Measurements from ENCODE around the gene BTBD9. TPM values are rescaled to one million over a fixed set of nuclear protein-coding genes. Genes with fewer than 3 reads are reported as not detected.

The BTBD9 gene
- polyA plus RNA-seq, 1 donor (not counting 4 experiments of a cell fraction or from before 2014, with no cell fraction given), result 6.8 TPM

DNA sequence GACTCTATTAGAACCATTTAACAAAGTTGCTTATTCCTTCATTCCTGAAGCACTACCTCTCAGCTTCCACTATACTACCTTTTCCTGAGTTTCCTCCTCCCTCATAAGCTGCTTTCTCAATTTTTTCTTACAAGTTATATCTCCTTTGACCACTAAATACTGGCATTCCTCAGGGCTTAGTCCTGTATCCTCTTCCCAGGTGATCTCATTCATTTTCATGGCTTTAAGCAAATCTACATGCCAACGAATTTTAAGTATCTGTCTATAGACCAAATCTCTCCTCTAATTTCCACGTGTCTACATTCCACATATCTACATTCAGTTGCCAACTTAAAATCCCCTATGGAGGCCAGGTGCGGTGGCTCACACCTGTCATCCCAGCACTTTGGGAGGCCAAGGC lies 134.7 kb downstream of the BTBD9 start:
- no peaks in the 10 kb centered on the region for H3K36me3 ChIP-seq (ENCODE audit: control insufficient read depth in 2 of 2, extremely low read depth in 1 of 2, insufficient read depth in 2 of 2, low read length in 2 of 2)
- no peaks in the 10 kb centered on the region for H3K9me1 ChIP-seq (ENCODE audit: control insufficient read depth, extremely low read depth, insufficient read depth, low read length)
- H3K9ac ChIP-seq (ENCODE audit: control insufficient read depth, extremely low read depth, insufficient read depth, low read length), result no peak overlapping the region
- dilution Hi-C loops (cut with MboI; ENCODE audit: extremely low pct_ligation_motif_present, low sequenced_read_pairs), result no loop called here
- no peaks in the 10 kb centered on the region for H3K27me3 ChIP-seq (ENCODE audit: control insufficient read depth, extremely low read depth, insufficient read depth, low read length)
- no peak overlapping the region for H3K27ac ChIP-seq (ENCODE audit: control insufficient read depth, insufficient read depth, low read length)
- TF ChIP-seq EZH2 (IDR thresholded peaks at IDR 0.05; ENCODE audit: low read length), result no peak
- TF ChIP-seq, protein P1, sequence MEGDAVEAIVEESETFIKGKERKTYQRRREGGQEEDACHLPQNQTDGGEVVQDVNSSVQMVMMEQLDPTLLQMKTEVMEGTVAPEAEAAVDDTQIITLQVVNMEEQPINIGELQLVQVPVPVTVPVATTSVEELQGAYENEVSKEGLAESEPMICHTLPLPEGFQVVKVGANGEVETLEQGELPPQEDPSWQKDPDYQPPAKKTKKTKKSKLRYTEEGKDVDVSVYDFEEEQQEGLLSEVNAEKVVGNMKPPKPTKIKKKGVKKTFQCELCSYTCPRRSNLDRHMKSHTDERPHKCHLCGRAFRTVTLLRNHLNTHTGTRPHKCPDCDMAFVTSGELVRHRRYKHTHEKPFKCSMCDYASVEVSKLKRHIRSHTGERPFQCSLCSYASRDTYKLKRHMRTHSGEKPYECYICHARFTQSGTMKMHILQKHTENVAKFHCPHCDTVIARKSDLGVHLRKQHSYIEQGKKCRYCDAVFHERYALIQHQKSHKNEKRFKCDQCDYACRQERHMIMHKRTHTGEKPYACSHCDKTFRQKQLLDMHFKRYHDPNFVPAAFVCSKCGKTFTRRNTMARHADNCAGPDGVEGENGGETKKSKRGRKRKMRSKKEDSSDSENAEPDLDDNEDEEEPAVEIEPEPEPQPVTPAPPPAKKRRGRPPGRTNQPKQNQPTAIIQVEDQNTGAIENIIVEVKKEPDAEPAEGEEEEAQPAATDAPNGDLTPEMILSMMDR (optimal IDR thresholded peaks at IDR 0.05 in 1 of 3, IDR thresholded peaks at IDR 0.05 in 1 of 3, conservative IDR thresholded peaks at IDR 0.05 in 1 of 3; ENCODE audit: extremely low read depth in 1 of 3, insufficient read depth in 2 of 3, low read length in 3 of 3), result no peak
- H3K79me2 ChIP-seq (ENCODE audit: control insufficient read depth, insufficient read depth, low read length), result no peaks in the 10 kb centered on the region
- H3K9me3 ChIP-seq (ENCODE audit: control insufficient read depth, low read depth, low read length), result no peaks in the 10 kb centered on the region
- H3K4me3 ChIP-seq (ENCODE audit: control insufficient read depth in 2 of 3, extremely low read depth in 1 of 3, insufficient read depth in 2 of 3, low read depth in 1 of 3, low read length in 3 of 3), result no peak overlapping the region
- H2AFZ ChIP-seq (ENCODE audit: control insufficient read depth, low read length), result no peak overlapping the region
- no peaks in the 10 kb centered on the region for H4K20me1 ChIP-seq (ENCODE audit: control insufficient read depth, extremely low read depth, insufficient read depth, low read length)
- peaks cover 9% of the 10 kb centered on the region for H3K4me1 ChIP-seq (ENCODE audit: control insufficient read depth, extremely low read depth, insufficient read depth, low read length)
- no peak overlapping the region for H3K4me2 ChIP-seq (ENCODE audit: control insufficient read depth, extremely low read depth, insufficient read depth, low read depth, low read length)
- DNase-seq (ENCODE audit: low read depth, low spot score) (peak; percentile 28), FAIRE-seq (no peak)

DNA sequence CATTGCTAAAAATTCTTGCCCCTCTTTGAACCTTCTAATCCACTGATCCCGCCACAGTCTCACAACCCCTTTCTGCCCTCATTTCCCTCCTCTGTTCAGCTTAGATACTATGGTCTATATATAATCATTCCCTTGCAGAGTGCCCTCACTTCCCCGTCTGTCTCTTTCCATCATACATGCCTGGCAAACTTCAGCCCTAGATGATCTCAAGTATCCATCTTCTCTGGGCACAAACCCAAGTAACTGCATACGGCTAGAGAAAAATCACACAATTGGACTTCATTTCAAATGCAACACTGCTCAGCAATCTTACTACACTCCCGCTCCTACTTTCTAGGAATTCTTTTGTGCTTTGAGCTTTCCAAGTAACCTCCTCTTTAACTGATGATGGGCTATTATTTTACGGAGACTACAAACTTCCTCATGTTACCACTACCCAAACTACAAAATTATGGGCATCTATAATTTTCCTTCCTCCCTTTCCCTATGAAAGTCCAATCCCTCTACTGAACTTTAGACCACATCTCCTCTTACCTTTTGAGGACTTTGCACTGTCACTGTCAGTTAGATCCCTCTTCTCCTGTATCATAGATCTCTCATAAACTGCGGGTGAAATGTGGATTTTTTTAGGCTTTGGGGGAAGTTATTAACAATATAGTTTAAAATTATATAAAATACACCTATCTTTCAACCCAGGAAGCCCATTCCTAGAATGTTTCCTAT lies 135.6 kb downstream of the BTBD9 start:
- DNase-seq (ENCODE audit: low read depth, low spot score) (no peak), FAIRE-seq (no peak)
- TF ChIP-seq, protein P1 (optimal IDR thresholded peaks at IDR 0.05 in 1 of 3, IDR thresholded peaks at IDR 0.05 in 1 of 3, conservative IDR thresholded peaks at IDR 0.05 in 1 of 3; ENCODE audit: extremely low read depth in 1 of 3, insufficient read depth in 2 of 3, low read length in 3 of 3), result no peak
- no peak for TF ChIP-seq EZH2 (IDR thresholded peaks at IDR 0.05; ENCODE audit: low read length)
- Histone ChIP-seq H3K9ac (ENCODE audit: control insufficient read depth, extremely low read depth, insufficient read depth, low read length) (no peak overlapping the region), H3K4me3 (ENCODE audit: control insufficient read depth in 2 of 3, extremely low read depth in 1 of 3, insufficient read depth in 2 of 3, low read depth in 1 of 3, low read length in 3 of 3) (no peak overlapping the region), H3K36me3 (ENCODE audit: control insufficient read depth in 2 of 2, extremely low read depth in 1 of 2, insufficient read depth in 2 of 2, low read length in 2 of 2) (no peaks in the 10 kb centered on the region), H3K79me2 (ENCODE audit: control insufficient read depth, insufficient read depth, low read length) (no peaks in the 10 kb centered on the region), H3K4me2 (ENCODE audit: control insufficient read depth, extremely low read depth, insufficient read depth, low read depth, low read length) (no peak overlapping the region), H3K9me3 (ENCODE audit: control insufficient read depth, low read depth, low read length) (no peaks in the 10 kb centered on the region), H2AFZ (ENCODE audit: control insufficient read depth, low read length) (no peak overlapping the region), H3K4me1 (ENCODE audit: control insufficient read depth, extremely low read depth, insufficient read depth, low read length) (peaks cover under 1% of the 10 kb centered on the region), H3K27me3 (ENCODE audit: control insufficient read depth, extremely low read depth, insufficient read depth, low read length) (no peaks in the 10 kb centered on the region), H4K20me1 (ENCODE audit: control insufficient read depth, extremely low read depth, insufficient read depth, low read length) (no peaks in the 10 kb centered on the region), H3K27ac (ENCODE audit: control insufficient read depth, insufficient read depth, low read length) (no peak overlapping the region), H3K9me1 (ENCODE audit: control insufficient read depth, extremely low read depth, insufficient read depth, low read length) (no peaks in the 10 kb centered on the region)
- dilution Hi-C loops (cut with MboI; ENCODE audit: extremely low pct_ligation_motif_present, low sequenced_read_pairs), result no loop called here
